Measurements from ENCODE around the gene P2RY14. TPM values are rescaled to one million over a fixed set of nuclear protein-coding genes. Genes with fewer than 3 reads are reported as not detected.

The P2RY14 gene
- total and polyA plus RNA-seq, 10 of the 15 experiments (the other 5 are each of a cell fraction or from before 2014, with no cell fraction given), result 0.06 to 0.37 (median 0.28) TPM; not detected in 7

DNA sequence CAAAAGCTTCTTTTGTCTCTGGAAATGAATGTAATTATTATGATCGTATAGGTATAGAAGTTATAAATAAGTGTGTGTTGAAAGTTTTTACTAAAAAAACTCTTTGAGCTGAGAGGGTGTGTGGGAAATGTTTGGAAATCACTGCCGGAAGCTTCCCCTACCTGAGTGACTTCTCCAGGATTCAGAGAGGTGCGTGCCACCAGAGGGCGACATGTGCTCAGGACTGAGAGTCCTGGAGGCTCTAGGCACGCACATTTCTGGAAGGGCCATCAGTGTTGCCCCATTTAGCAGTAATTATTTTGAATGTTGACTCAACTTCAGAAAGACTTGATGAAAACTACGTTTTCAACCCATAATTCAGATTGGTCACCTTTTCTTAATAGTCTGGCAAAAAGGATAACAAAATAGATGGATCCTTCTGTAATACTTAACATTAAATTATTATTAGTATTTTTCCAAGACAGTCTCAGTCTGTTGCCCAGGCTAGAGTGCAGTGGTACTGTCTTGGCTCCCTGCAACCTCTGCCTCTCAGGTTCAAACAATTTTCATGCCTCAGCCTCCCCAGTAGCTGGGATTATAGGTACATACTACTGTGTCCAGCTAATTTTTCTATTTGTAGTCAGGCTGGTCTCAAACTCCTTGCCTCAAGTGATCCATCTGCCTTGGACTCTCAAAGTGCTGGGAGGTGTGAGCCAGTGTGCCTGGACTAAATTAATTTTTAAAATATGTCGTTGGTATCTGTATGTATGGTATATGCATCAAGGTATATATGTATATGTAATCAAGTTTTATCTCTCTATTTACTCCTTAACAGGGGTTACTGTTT is 109.9 kb downstream of the P2RY14 start:
- RAD21 ChIA-PET (ENCODE audit: unreplicated experiment), result interaction anchor here (0.6 to 3.1 kb wide), 16 partner anchors 12 to 679 kb away, joined by 3 to 23 read pairs (median 4); partner anchors contain the start of genes GPR171 and P2RY14
- no peaks in the 10 kb centered on the region for H4K20me1 ChIP-seq (ENCODE audit: control insufficient read depth, insufficient read depth)

More for the DNA sequence above, 109.9 kb downstream of the P2RY14 start:
- TF ChIP-seq BCL11A (IDR thresholded peaks at IDR 0.05; ENCODE audit: low read depth, low read length) (0 out of 2 replicates have a peak, but pooled peaks have one; percentile 24), TBL1XR1 (IDR thresholded peaks at IDR 0.05; ENCODE audit: low read depth, low read length) (no peak), RAD21 (IDR thresholded peaks at IDR 0.05; ENCODE audit: insufficient read depth, low read depth, low read length) (peak; percentile 90), YY1 (IDR thresholded peaks at IDR 0.05; ENCODE audit: low read depth, low read length) (peak; percentile 63; the same call in 1 of the 2 replicates), FOXM1 (IDR thresholded peaks at IDR 0.05; ENCODE audit: low read depth, low read length) (peak; percentile 63; the same call in 1 of the 2 replicates), RAD51 (IDR thresholded peaks at IDR 0.05) (no peak), SMC3 (IDR thresholded peaks at IDR 0.05; ENCODE audit: borderline replicate concordance, low read length) (peak; percentile 95)
- TF ChIP-seq, protein P1, sequence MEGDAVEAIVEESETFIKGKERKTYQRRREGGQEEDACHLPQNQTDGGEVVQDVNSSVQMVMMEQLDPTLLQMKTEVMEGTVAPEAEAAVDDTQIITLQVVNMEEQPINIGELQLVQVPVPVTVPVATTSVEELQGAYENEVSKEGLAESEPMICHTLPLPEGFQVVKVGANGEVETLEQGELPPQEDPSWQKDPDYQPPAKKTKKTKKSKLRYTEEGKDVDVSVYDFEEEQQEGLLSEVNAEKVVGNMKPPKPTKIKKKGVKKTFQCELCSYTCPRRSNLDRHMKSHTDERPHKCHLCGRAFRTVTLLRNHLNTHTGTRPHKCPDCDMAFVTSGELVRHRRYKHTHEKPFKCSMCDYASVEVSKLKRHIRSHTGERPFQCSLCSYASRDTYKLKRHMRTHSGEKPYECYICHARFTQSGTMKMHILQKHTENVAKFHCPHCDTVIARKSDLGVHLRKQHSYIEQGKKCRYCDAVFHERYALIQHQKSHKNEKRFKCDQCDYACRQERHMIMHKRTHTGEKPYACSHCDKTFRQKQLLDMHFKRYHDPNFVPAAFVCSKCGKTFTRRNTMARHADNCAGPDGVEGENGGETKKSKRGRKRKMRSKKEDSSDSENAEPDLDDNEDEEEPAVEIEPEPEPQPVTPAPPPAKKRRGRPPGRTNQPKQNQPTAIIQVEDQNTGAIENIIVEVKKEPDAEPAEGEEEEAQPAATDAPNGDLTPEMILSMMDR (IDR thresholded peaks at IDR 0.05 in 2 of 3, conservative IDR thresholded peaks at IDR 0.05 in 1 of 3; ENCODE audit: control insufficient read depth in 2 of 3, extremely low read depth in 1 of 3, insufficient read depth in 1 of 3, low read depth in 3 of 3, low read length in 3 of 3), result peak; percentile 78 to 92 (median 87)
- Histone ChIP-seq H3K27ac (ENCODE audit: control insufficient read depth, insufficient read depth) (no peak overlapping the region), H3K36me3 (ENCODE audit: control insufficient read depth in 2 of 2, insufficient read depth in 2 of 2, low read length in 1 of 2) (no peaks in the 10 kb centered on the region), H3K4me1 (ENCODE audit: control insufficient read depth, insufficient read depth, low read length) (peaks cover 21% of the 10 kb centered on the region), H2AFZ (ENCODE audit: control insufficient read depth, low read depth, low read length) (no peak overlapping the region), H3K79me2 (ENCODE audit: control insufficient read depth, insufficient read depth, low read length) (no peaks in the 10 kb centered on the region), H3K4me3 (no peak overlapping the region), H3K9ac (ENCODE audit: control insufficient read depth, insufficient read depth, low read length) (no peak overlapping the region), H3K9me3 (replicated peaks; ENCODE audit: control insufficient read depth, insufficient read depth, low read length) (no peaks in the 10 kb centered on the region), H3K4me2 (ENCODE audit: control insufficient read depth, insufficient read depth) (no peak overlapping the region), H3K27me3 (replicated peaks in 1 of 2; ENCODE audit: control insufficient read depth in 2 of 2, insufficient read depth in 2 of 2, low read length in 1 of 2) (no peaks in the 10 kb centered on the region)
- FAIRE-seq (peak; percentile 23), ATAC-seq (peak; percentile 81), DNase-seq (ENCODE audit: low read depth, low spot score) (no peak)
- in situ Hi-C loops (cut with MboI), result loop anchor here (5.0 kb wide), 1 partner anchor 59 kb away; no protein-coding TSS in a partner anchor
- 17% methylated on average over 7 of the region's 7 CpGs for WGBS (ENCODE audit: insufficient coverage, insufficient replicate concordance, low lambda C conversion rate, missing lambda C conversion rate)
- intact Hi-C loops (cut with micrococcal nuclease; ENCODE audit: unreplicated experiment), result loop anchor here (1.0 to 2.0 kb wide), 3 partner anchors 59 to 670 kb away; no protein-coding TSS in a partner anchor
- ChIA-PET POLR2A (interaction anchor here (0.5 to 1.1 kb wide), 2 partner anchors 11 to 42 kb away, joined by 3 read pairs; no protein-coding TSS in a partner anchor), SMC1A (ENCODE audit: uncharacterized antibody, unreplicated experiment) (interaction anchor here (0.6 to 3.6 kb wide), 24 partner anchors 8 to 1225 kb away, joined by 3 to 57 read pairs (median 4); partner anchors contain the start of genes GPR171 and P2RY14), CTCF (interaction anchor here (0.6 to 4.6 kb wide), 41 partner anchors 10 to 750 kb away, joined by 3 to 52 read pairs (median 5); partner anchors contain the start of gene P2RY14)
- BruUV-seq (replicated peaks), result no TSS peak

All from GM12878 (cell line).